Small intestine (tissue), 7 donors: ENCODE data around the gene IRX4. TPM values are rescaled to one million over a fixed set of nuclear protein-coding genes. Genes with fewer than 3 reads are reported as not detected.

Source experiments
- DNase-seq, 2 donors: peaks; one replicate each; pipeline versions ENCODE4 v3.0.0 to v3.0.0-alpha.2; 2013
- FAIRE-seq: peaks from 2 replicates; lab custom pipeline; 2012; peaks lifted over from hg19 to GRCh38; lab: Jason Lieb, UNC
- H3K27ac ChIP-seq, 3 donors: one replicate each; pipeline ENCODE4 v1.5.1; 2013; ENCODE audit warnings: low read length in 2 of 3, mild to moderate bottlenecking in 2 of 3, control low read depth in 1 of 3, inconsistent platforms in 1 of 3, low read depth in 1 of 3, moderate library complexity in 1 of 3
- H3K27me3 ChIP-seq, 3 donors: one replicate each; pipeline ENCODE4 v1.6.1; 2013; ENCODE audit warnings: low read length in 3 of 3, inconsistent platforms in 1 of 3; ENCODE audit not compliant: control insufficient read depth in 3 of 3, insufficient read depth in 3 of 3
- H3K36me3 ChIP-seq, 3 donors: one replicate each; pipeline ENCODE4 v1.6.1; 2013; ENCODE audit warnings: low read length in 3 of 3, inconsistent platforms in 1 of 3, low read depth in 1 of 3, mild to moderate bottlenecking in 1 of 3, moderate library complexity in 1 of 3; ENCODE audit not compliant: control insufficient read depth in 3 of 3, insufficient read depth in 2 of 3
- H3K4me1 ChIP-seq, 3 donors: one replicate each; pipeline ENCODE4 v1.6.1; 2013; ENCODE audit warnings: low read length in 2 of 3, inconsistent platforms in 1 of 3, low read depth in 1 of 3, mild to moderate bottlenecking in 1 of 3, moderate library complexity in 1 of 3; ENCODE audit not compliant: control insufficient read depth in 3 of 3, insufficient read depth in 2 of 3
- H3K4me3 ChIP-seq, 3 donors: one replicate each; pipeline ENCODE4 v1.5.1; 2013; ENCODE audit warnings: low read length in 3 of 3, control low read depth in 1 of 3, inconsistent platforms in 1 of 3, low read depth in 1 of 3, mild to moderate bottlenecking in 1 of 3, moderate library complexity in 1 of 3
- H3K9me3 ChIP-seq, 2 donors: one replicate each; pipeline ENCODE4 v1.6.1; 2013; ENCODE audit warnings: low read depth in 1 of 2, low read length in 1 of 2; ENCODE audit not compliant: control insufficient read depth in 2 of 2, insufficient read depth in 1 of 2
- WGBS, 3 donors: extraction: QIAGEN DNeasy Blood & Tissue Kit; methylation state at CpG; one replicate each; pipeline ENCODE4 v1.1.7; 2013; 5-methylcytosine and 5-hydroxymethylcytosine counted together
- polyA plus RNA-seq, 4 donors: library from polyadenylated mRNA; stranded (reverse) in 3 of 4; unstranded in 1 of 4; fragments of 200-250 nt in 3 of 4; fragments of 120-200 nt in 1 of 4; gene quantifications; one replicate each; pipeline versions ENCODE4 v1.2.1 to v1.2.3, GENCODE V29; 2013
- donor health status: healthy with polysubstance abuse.
- donor health status: control.
- donor health status: control.
- donor health status: Bipolar disorder and iron deficiency.
- donor health status: healthy.

Gene IRX4
- polyA plus RNA-seq, 4 donors, result 0.03 TPM; not detected in 3

DNA sequence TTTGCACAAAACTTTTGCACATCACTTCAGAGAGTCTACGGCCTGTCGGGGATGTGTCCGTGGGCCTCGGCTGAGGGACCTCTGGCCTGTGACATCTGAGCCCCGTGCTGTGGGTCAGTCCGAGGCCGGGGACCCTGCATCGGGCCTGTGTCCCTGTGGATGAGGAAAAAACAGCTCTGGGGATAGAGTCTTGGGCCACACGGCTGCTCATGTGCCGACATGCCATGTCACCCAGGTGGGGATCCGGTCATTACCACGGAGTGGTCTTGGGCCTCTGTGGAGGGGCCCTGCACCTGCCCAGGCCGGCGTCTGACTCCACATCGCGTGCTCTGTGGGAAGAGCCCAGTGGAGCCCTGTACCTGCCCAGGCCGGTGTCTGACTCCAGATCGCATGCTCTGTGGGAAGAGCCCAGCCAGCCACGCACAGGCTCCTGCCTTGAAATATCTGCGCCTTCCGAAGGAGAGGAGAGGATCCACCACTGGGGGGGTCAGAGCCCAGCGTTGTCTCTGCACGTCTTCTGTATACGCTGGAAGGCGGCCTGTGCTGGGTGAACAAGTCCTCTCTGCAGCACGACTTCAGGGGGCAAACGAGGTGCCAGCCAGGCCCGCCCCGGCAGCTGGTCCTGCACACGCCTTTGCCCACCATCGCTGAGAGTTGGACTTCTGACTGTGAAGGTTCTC is 27.5 kb upstream of the IRX4 start:
- H3K4me1 ChIP-seq, result no peaks in the 10 kb centered on the region
- no peak overlapping the region for H3K27ac ChIP-seq
- H3K27me3 ChIP-seq, result no peaks in the 10 kb centered on the region
- 88 to 90% (median 89%) methylated on average over 31 of the region's 31 CpGs for WGBS, 3 donors
- no peak for DNase-seq
- H3K9me3 ChIP-seq, result peaks cover 0 to 4% of the 10 kb centered on the region in 2 donors
- H3K4me3 ChIP-seq, result no peak overlapping the region
- FAIRE-seq, result no peak
- no peaks in the 10 kb centered on the region for H3K36me3 ChIP-seq

DNA sequence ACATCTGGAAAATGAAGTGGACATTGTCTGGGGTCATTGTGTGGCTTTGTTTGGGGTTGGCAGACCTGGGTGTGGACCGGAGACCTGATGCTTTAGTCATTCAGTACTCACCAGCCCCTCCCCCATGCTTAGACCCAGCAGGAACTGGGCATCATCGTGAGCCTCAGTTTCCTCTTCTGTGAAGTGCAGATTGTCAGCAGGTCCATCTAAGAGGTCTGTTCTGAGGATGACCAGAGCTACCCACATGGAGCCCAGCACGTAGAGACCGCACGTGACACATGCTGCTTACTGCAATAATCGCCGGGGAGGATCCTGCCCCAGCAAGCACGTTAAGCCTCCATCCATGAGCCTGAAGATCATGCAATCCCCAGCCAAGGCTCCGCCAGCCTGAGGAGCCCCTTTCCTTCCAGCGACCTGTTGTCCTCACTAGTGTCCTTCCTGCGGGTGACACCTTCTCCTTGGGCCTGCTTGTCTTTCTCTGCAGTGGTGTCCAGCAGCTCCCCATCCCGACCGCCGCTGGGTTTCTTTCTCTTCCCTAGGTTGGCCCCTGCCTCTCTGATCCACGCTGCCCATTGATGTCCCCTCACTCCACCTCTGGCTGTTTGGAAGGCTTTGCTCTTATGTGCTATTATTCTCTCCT is 26.7 kb upstream of the IRX4 start:
- DNase-seq, result no peak
- Histone ChIP-seq H3K27me3 (peaks cover 0 to 2% (median 0%) of the 10 kb centered on the region in 3 donors), H3K9me3 (peaks cover 0 to 8% of the 10 kb centered on the region in 2 donors), H3K4me1 (no peaks in the 10 kb centered on the region), H3K4me3 (no peak overlapping the region), H3K27ac (no peak overlapping the region), H3K36me3 (no peaks in the 10 kb centered on the region)
- WGBS, 3 donors, result 86 to 92% (median 90%) methylated on average over 14 to 15 of the region's 15 CpGs
- no peak for FAIRE-seq

DNA sequence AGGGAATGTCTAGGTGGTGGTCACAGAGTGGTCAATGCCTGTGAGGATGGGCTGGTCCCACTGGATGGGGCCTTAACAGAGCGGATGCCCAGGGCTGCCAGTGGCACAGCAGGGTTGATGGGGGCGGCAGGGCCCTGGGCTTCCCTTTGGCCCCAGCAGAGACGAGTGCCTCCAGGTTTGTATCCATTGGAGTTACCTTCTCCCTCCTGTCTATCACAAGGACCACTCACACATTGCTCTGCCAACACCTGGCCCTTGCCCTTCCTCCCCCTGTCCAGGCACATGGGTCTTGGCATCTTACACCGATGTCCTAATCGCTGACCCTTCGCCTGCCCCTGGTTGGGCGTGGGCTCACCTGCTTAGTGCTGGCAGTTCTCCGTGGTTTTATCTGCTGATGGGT is 26.2 kb upstream of the IRX4 start:
- WGBS, 3 donors, result 79 to 89% (median 83%) methylated on average over 8 of the region's 8 CpGs
- Histone ChIP-seq H3K4me3 (no peak overlapping the region), H3K4me1 (no peaks in the 10 kb centered on the region), H3K9me3 (peaks cover 0 to 12% of the 10 kb centered on the region in 2 donors), H3K27me3 (peaks cover 0 to 4% (median 0%) of the 10 kb centered on the region in 3 donors), H3K36me3 (no peaks in the 10 kb centered on the region), H3K27ac (no peak overlapping the region)
- FAIRE-seq, result no peak
- DNase-seq, result no peak

DNA sequence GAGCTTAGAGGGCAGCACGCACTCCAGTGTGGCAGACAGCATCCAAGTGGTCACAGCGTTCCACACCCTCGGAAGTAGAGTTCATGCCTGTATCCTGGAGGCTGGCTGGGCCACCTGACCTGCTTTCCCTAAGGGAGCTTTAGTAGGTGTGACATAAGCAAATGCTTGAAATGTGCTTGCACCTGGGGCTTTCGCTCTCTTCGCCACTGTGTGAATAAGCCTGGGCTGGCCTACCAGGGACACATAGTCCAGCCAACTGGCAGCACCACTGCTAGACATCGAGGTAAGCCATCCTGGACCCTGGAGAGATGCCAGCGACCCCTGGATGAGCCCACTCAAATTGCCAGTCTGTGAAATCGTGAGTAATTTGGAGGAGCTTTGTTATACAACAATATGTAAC is 24.9 kb upstream of the IRX4 start:
- DNase-seq, result no peak
- FAIRE-seq, result no peak
- Histone ChIP-seq H3K4me1 (no peaks in the 10 kb centered on the region), H3K27ac (no peak overlapping the region), H3K4me3 (no peak overlapping the region), H3K27me3 (peaks cover 0 to 7% (median 0%) of the 10 kb centered on the region in 3 donors), H3K9me3 (peaks cover 0 to 12% of the 10 kb centered on the region in 2 donors), H3K36me3 (no peaks in the 10 kb centered on the region)
- 60 to 75% (median 62%) methylated on average over 8 of the region's 8 CpGs for WGBS, 3 donors

DNA sequence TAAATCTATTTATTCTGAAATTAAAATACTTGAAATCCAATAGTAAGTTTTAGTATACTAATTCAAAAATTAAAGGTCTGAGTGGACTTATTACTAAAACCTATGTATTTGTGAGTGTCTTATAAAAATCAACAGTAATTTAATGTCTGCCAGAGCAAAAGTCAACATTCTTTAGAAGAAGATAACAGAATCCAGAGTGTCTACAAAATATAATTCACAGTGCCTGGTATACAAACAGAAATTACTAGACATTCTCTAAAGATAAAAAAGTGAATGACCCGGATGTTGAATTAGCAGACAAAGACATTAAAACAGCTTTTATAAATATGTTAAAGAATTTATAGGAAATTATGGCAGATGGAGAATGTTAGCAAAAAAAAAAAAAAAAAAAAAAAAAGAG is 22.4 kb upstream of the IRX4 start:
- FAIRE-seq, result no peak

DNA sequence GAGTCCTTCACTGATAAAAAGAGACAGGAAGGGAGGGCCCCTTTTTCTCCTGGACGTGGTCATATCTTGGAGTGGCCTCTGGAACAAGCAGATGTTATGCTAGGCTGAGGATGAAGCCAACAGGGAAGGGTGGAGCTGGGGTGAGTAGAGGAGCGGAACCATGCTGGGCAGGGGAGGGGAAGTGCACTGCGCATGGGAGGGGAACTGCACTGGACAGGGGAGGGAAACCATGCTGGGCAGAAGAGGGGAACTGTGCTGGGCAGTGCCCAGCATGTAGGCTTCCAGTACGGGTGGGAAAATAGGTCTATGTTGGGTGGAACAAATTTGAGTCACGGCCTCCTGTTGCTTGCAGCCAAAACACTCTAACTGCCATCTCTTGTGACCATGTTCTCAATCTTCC is 19.3 kb upstream of the IRX4 start:
- DNase-seq, result no peak
- WGBS, 3 donors, result 67 to 76% (median 69%) methylated on average over 5 of the region's 5 CpGs

More for the DNA sequence above, 22.4 kb upstream of the IRX4 start:
- Histone ChIP-seq H3K36me3 (no peaks in the 10 kb centered on the region), H3K27me3 (peaks cover 0 to 8% (median 7%) of the 10 kb centered on the region in 3 donors), H3K27ac (no peak overlapping the region), H3K4me1 (no peaks in the 10 kb centered on the region), H3K9me3 (peaks cover 0 to 18% of the 10 kb centered on the region in 2 donors), H3K4me3 (no peak overlapping the region)
- DNase-seq, result no peak
- 84 to 91% (median 88%) methylated on average over 1 of the region's 1 CpG for WGBS, 3 donors

DNA sequence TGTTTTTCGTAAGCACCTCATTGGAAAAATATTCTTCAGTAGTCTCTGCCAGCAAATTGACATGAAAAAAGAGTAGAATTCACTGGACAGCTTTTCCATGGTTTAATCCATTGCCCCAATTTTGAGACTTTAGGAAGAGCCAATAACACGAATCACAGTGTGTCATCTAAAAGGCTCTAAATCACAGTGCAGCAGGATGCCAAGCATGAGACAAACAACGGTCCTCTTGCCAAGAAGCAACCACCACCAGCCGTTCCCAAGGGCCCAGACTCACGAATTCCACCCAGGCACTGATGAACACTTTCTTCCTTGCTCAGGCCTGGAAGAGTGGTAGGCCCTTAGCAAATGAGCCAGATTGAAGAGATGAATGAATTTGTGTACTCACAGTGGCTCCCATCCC is 18.3 kb upstream of the IRX4 start:
- peaks cover 0 to 12% (median 12%) of the 10 kb centered on the region in 3 donors for H3K27me3 ChIP-seq
- H3K27ac ChIP-seq, result no peak overlapping the region
- H3K4me3 ChIP-seq, result no peak overlapping the region
- H3K9me3 ChIP-seq, result peaks cover 0 to 18% of the 10 kb centered on the region in 2 donors
- DNase-seq, result no peak
- H3K36me3 ChIP-seq, result no peaks in the 10 kb centered on the region
- no peak for FAIRE-seq
- no peaks in the 10 kb centered on the region for H3K4me1 ChIP-seq
- 70% methylated on average over 5 of the region's 5 CpGs for WGBS, 3 donors

More for the DNA sequence above, 19.3 kb upstream of the IRX4 start:
- H3K9me3 ChIP-seq, result peaks cover 0 to 18% of the 10 kb centered on the region in 2 donors
- H3K4me1 ChIP-seq, result no peaks in the 10 kb centered on the region
- H3K27me3 ChIP-seq, result peaks cover 0 to 10% (median 10%) of the 10 kb centered on the region in 3 donors
- no peak for FAIRE-seq
- no peaks in the 10 kb centered on the region for H3K36me3 ChIP-seq
- H3K4me3 ChIP-seq, result no peak overlapping the region
- H3K27ac ChIP-seq, result no peak overlapping the region

DNA sequence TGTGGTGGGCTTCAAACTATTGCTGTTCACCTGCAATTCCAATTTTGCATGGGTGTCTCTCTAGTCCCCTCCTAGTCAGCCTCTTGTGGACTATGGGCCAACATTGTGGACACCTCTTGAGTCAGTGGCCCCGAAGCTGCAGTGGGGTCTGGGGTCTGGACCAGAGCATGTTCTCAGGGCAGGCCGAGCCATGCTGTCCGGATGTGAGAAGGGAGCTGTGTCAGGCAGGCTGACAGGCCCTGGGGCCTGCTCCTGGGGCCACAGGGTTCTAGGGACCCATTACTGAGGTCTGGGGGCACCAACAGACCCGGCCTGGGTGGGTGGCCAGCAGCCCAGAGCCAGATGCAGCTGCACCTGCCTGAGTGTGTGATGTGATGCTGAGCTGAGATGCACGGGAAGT is 16.5 kb upstream of the IRX4 start:
- no peak for FAIRE-seq

More for the DNA sequence above, 16.5 kb upstream of the IRX4 start:
- no peaks in the 10 kb centered on the region for H3K36me3 ChIP-seq
- no peak overlapping the region for H3K4me3 ChIP-seq
- H3K4me1 ChIP-seq, result no peaks in the 10 kb centered on the region
- H3K9me3 ChIP-seq, result peaks cover 0 to 7% of the 10 kb centered on the region in 2 donors
- 54 to 69% (median 56%) methylated on average over 5 of the region's 5 CpGs for WGBS, 3 donors
- H3K27ac ChIP-seq, result no peak overlapping the region
- H3K27me3 ChIP-seq, result peaks cover 0 to 16% (median 13%) of the 10 kb centered on the region in 3 donors
- no peak for DNase-seq
